HepG2 (cell line): ENCODE results near the gene MIEF1. TPM values are rescaled to one million over a fixed set of nuclear protein-coding genes. Genes with fewer than 3 reads are reported as not detected.

Source experiments
- EED ChIP-seq: sonication (generic); formaldehyde crosslinking; IDR thresholded peaks from 2 replicates; pipeline ENCODE4 v1.5.0; 2020; ENCODE audit warnings: mild to moderate bottlenecking, missing genetic modification reagents
- ELF3 ChIP-seq: IDR thresholded peaks from 2 replicates; pipeline ENCODE4 v1.6.1; 2016; ENCODE audit warnings: missing genetic modification reagents, missing compliant biosample characterization
- ETV5 ChIP-seq: IDR thresholded peaks from 2 replicates; pipeline ENCODE4 v1.6.1; 2018; ENCODE audit warnings: missing biosample characterization, missing genetic modification reagents, inconsistent platforms, borderline replicate concordance
- GTF2F1 ChIP-seq: fragments of 150-350 bp; IDR thresholded peaks from 2 replicates; pipeline ENCODE4 v1.6.1; 2014; ENCODE audit warnings: low read length
- KDM3A ChIP-seq: IDR thresholded peaks from 2 replicates; pipeline ENCODE4 v1.6.1; 2018; ENCODE audit warnings: low read depth, missing compliant biosample characterization
- MBD4 ChIP-seq: IDR thresholded peaks from 2 replicates; pipeline ENCODE4 v1.6.1; 2012; ENCODE audit warnings: low read length, inconsistent platforms, borderline replicate concordance
- MEF2D ChIP-seq: sonication (generic); formaldehyde crosslinking; IDR thresholded peaks from 2 replicates; pipeline ENCODE4 v1.5.1; 2020; ENCODE audit warnings: mild to moderate bottlenecking, missing genetic modification reagents
- MXI1 ChIP-seq: IDR thresholded peaks from 3 replicates; pipeline ENCODE4 v1.6.1; 2012; ENCODE audit warnings: low read depth, low read length, inconsistent platforms, borderline replicate concordance
- NFIB ChIP-seq: sonication (generic); formaldehyde crosslinking; IDR thresholded peaks from 2 replicates; pipeline ENCODE4 v1.9.0; 2021; ENCODE audit warnings: missing genetic modification reagents, mild to moderate bottlenecking, borderline replicate concordance
- RERE ChIP-seq: IDR thresholded peaks from 2 replicates; pipeline ENCODE4 v1.6.1; 2016; ENCODE audit warnings: low read depth, missing genetic modification reagents, missing compliant biosample characterization
- SMAD9 ChIP-seq: sonication (generic); formaldehyde crosslinking; IDR thresholded peaks from 2 replicates; pipeline ENCODE4 v1.5.1; 2020; ENCODE audit warnings: mild to moderate bottlenecking, missing genetic modification reagents
- SPEN ChIP-seq: sonication (generic); formaldehyde crosslinking; IDR thresholded peaks from 2 replicates; pipeline ENCODE4 v1.5.1; 2020; ENCODE audit warnings: low read depth, mild to moderate bottlenecking, missing genetic modification reagents
- TEAD3 ChIP-seq: optimal IDR thresholded peaks from 2 replicates; pipeline ENCODE3; 2016; ENCODE audit warnings: borderline replicate concordance
- TIGD3 ChIP-seq: sonication (generic); formaldehyde crosslinking; IDR thresholded peaks from 2 replicates; pipeline ENCODE4 v1.5.1; 2020; ENCODE audit warnings: mild to moderate bottlenecking, missing genetic modification reagents, borderline replicate concordance
- ZFP41 ChIP-seq: sonication (generic); formaldehyde crosslinking; IDR thresholded peaks from 2 replicates; pipeline ENCODE4 v1.4.0; 2020; ENCODE audit warnings: mild to moderate bottlenecking, missing genetic modification reagents, borderline replicate concordance
- ZFY ChIP-seq: sonication (generic); formaldehyde crosslinking; IDR thresholded peaks from 2 replicates; pipeline ENCODE4 v1.4.0; 2020; ENCODE audit warnings: missing genetic modification reagents
- ZNF317 ChIP-seq: sonication (generic); formaldehyde crosslinking; IDR thresholded peaks from 2 replicates; pipeline ENCODE4 v1.5.0; 2020; ENCODE audit warnings: mild to moderate bottlenecking, missing genetic modification reagents
- ZNF326 ChIP-seq: sonication (generic); formaldehyde crosslinking; IDR thresholded peaks from 2 replicates; pipeline ENCODE4 v1.4.0; 2020; ENCODE audit warnings: missing genetic modification reagents, borderline replicate concordance
- ZNF333 ChIP-seq: sonication (generic); formaldehyde crosslinking; IDR thresholded peaks from 2 replicates; pipeline ENCODE4 v1.4.0; 2020; ENCODE audit warnings: mild to moderate bottlenecking, missing genetic modification reagents, borderline replicate concordance
- ZNF7 ChIP-seq: IDR thresholded peaks from 2 replicates; pipeline ENCODE4 v1.6.1; 2016; ENCODE audit warnings: missing biosample characterization, missing genetic modification reagents
- ZNF775 ChIP-seq: sonication (generic); formaldehyde crosslinking; IDR thresholded peaks from 2 replicates; pipeline ENCODE4 v1.4.0; 2020; ENCODE audit warnings: missing genetic modification reagents, mild to moderate bottlenecking, moderate library complexity, borderline replicate concordance
- polyA plus RNA-seq, 8 experiments: library from polyadenylated mRNA; depleted of rRNA in 3 of 8; stranded (reverse) in 7 of 8; unstranded in 1 of 8; fragments of >200 nt; fragmentation: Illumina TruSeq in 4 of 8; extraction: Trizol in 4 of 8; gene quantifications; 2 replicates each; pipeline versions ENCODE4 v1.2.1 to v1.2.3, GENCODE V29; 2011 to 2016; ENCODE audit warnings: low read depth in 4 of 8, missing spikeins in 1 of 8, mixed read lengths in 1 of 8; ENCODE audit not compliant: insufficient read depth in 1 of 8
- total RNA-seq, 5 experiments: library from RNA; depleted of rRNA; stranded (reverse); fragments of >200 nt; fragmentation: Illumina TruSeq; extraction: Trizol; gene quantifications; 2 replicates each; pipeline ENCODE4 v1.2.3, GENCODE V29; 2016; ENCODE audit warnings: low read depth in 1 of 5
- TF ChIP-seq, protein P1 (sequence below): sonication (generic); formaldehyde crosslinking; IDR thresholded peaks from 2 replicates; pipeline ENCODE4 v1.4.0; 2020; ENCODE audit warnings: mild to moderate bottlenecking, missing genetic modification reagents
- TF ChIP-seq, protein P2 (sequence below): IDR thresholded peaks from 2 replicates; pipeline ENCODE4 v1.6.1; 2016; ENCODE audit warnings: mild to moderate bottlenecking, missing biosample characterization, missing genetic modification reagents

Gene MIEF1
- total and polyA plus RNA-seq, 2 of the 13 experiments (the other 11 are each of a cell fraction or from before 2014, with no cell fraction given): 21.7 to 34.8 TPM

DNA sequence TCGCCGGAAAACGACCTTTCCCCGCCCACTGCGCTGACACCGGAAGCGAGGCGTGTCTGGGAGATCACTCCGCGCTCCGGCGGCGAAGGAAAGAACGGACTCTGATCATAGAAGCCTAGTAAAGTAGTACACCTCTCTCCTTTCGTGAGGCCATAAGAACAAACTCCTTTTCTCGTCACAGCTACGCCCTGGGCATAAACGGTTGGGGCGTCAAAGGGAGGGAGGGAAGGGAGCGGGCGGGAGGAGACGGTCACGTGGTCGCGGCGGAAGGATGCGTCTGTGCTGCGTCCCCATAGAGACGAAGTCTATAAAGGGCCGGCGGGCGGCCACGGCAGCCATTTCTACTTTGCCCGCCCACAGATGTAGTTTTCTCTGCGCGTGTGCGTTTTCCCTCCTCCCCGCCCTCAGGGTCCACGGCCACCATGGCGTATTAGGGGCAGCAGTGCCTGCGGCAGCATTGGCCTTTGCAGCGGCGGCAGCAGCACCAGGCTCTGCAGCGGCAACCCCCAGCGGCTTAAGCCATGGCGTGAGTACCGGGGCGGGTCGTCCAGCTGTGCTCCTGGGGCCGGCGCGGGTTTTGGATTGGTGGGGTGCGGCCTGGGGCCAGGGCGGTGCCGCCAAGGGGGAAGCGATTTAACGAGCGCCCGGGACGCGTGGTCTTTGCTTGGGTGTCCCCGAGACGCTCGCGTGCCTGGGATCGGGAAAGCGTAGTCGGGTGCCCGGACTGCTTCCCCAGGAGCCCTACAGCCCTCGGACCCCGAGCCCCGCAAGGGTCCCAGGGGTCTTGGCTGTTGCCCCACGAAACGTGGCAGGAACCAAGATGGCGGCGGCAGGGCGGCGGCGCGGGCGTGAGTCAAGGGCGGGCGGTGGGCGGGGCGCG is 18.4 kb downstream of the MIEF1 start, which contains the start of gene ATF4 (continued):
- TF ChIP-seq ZFP41 (CRISPR knock-in tag): peak; percentile 94; the same call in 1 of the 2 replicates
- no peak for TF ChIP-seq MBD4
- TF ChIP-seq ZNF317 (CRISPR knock-in tag): no peak
- TF ChIP-seq ELF3: peak; percentile 35
- 0 out of 2 replicates have a peak, but pooled peaks have one; percentile 52 for TF ChIP-seq ZNF775
- no peak for TF ChIP-seq ZNF7 (CRISPR knock-in tag)
- TF ChIP-seq ZNF326 (CRISPR knock-in tag): no peak
- TF ChIP-seq RERE (CRISPR knock-in tag): no peak
- TF ChIP-seq, protein P1, sequence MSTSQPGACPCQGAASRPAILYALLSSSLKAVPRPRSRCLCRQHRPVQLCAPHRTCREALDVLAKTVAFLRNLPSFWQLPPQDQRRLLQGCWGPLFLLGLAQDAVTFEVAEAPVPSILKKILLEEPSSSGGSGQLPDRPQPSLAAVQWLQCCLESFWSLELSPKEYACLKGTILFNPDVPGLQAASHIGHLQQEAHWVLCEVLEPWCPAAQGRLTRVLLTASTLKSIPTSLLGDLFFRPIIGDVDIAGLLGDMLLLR: no peak
- TF ChIP-seq, protein P2, sequence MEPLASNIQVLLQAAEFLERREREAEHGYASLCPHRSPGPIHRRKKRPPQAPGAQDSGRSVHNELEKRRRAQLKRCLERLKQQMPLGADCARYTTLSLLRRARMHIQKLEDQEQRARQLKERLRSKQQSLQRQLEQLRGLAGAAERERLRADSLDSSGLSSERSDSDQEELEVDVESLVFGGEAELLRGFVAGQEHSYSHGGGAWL (CRISPR knock-in tag): peak; percentile 79; the same call in 1 of the 2 replicates
- TF ChIP-seq TEAD3 (CRISPR knock-in tag): no peak
- TF ChIP-seq ZNF333 (CRISPR knock-in tag): no peak
- TF ChIP-seq SMAD9 (CRISPR knock-in tag): peak; percentile 40; the same call in 1 of the 2 replicates
- no peak for TF ChIP-seq TIGD3
- no peak for TF ChIP-seq MXI1
- TF ChIP-seq GTF2F1: peak; percentile 86
- TF ChIP-seq ETV5 (CRISPR knock-in tag): peak; percentile 82
- no peak; the same call in 1 of the 2 replicates for TF ChIP-seq MEF2D (CRISPR knock-in tag)
- peak; percentile 81 for TF ChIP-seq KDM3A (CRISPR knock-in tag)
- no peak for TF ChIP-seq ZFY (CRISPR knock-in tag)
- TF ChIP-seq NFIB (CRISPR knock-in tag): no peak
- peak; percentile 18 for TF ChIP-seq SPEN (CRISPR knock-in tag)
- peak; percentile 95 for TF ChIP-seq EED (CRISPR knock-in tag)
